NCI-H146 (cell line): ENCODE results near the gene GPBP1.
"Not testable (repeated sequence)": the region's sequence is repeated elsewhere in the genome, so short reads cannot be mapped to it uniquely, and the experiment has no call there.

Experiments used
- DNase-seq: peaks from one replicate; lab custom pipeline; 2025; lab: John Stamatoyannopoulos, UW

Gene GPBP1

GRCh38 chr5:57176350-57176857 lies 2.5 kb downstream of the GPBP1 start:
- DNase-seq = no peak

- no peak for DNase-seq
These were observed 3.8 kb downstream of the GPBP1 start for GRCh38 chr5:57177479-57178156.

- not testable (repeated sequence) for DNase-seq
These were observed 4.4 kb downstream of the GPBP1 start for GRCh38 chr5:57178238-57178637.

GRCh38 chr5:57179262-57180200 lies 5.7 kb downstream of the GPBP1 start:
- no peak for DNase-seq

GRCh38 chr5:57181154-57181553 lies 7.3 kb downstream of the GPBP1 start:
- no peak for DNase-seq

- no peak for DNase-seq
These were observed 10.5 kb downstream of the GPBP1 start for GRCh38 chr5:57184322-57184721.

- DNase-seq = no peak
These were observed 11.5 kb downstream of the GPBP1 start for GRCh38 chr5:57185313-57185712.

DNA sequence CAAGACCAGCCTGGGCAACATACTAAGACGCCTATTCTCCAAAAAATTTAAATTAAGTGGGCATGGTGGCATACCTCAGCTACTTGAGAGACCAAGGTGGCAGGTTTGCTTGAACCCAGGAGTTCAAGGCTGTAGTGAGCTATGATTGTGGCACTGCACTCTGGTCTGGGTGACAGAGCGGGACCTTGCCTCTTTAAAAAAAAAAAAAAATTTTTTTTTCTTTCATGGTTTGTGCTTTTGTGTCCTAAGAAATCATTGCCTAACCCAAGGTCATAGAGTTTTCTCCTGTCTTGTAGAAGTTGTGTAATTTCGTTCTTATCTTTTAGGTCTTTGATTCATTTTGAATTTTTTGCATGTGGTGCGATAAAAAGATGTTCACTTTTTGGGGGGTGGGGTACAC lies 12.3 kb downstream of the GPBP1 start:
- DNase-seq = no peak

DNA sequence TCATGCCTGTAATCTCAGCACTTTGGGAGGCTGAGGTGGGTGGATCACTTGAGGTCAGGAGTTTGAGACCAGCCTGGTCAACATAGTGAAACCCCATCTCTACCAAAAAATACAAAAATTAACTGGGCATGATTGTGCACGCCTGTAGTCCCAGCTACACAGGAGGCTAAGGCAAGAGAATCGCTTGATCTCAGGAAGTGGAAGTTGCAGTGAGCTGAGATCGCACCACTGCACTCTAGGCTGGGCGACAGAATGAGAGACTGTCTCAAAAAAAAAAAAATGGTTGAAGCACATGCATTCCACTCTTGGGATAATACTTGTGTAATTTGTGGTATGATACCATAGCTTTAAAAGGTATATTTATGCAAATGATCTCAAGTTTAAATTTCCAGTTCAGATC lies 14.1 kb downstream of the GPBP1 start:
- not testable (repeated sequence) for DNase-seq

GRCh38 chr5:57189515-57189914 lies 15.7 kb downstream of the GPBP1 start:
- DNase-seq = no peak

- DNase-seq = no peak
These were observed 16.7 kb downstream of the GPBP1 start for GRCh38 chr5:57190593-57190992.

DNA sequence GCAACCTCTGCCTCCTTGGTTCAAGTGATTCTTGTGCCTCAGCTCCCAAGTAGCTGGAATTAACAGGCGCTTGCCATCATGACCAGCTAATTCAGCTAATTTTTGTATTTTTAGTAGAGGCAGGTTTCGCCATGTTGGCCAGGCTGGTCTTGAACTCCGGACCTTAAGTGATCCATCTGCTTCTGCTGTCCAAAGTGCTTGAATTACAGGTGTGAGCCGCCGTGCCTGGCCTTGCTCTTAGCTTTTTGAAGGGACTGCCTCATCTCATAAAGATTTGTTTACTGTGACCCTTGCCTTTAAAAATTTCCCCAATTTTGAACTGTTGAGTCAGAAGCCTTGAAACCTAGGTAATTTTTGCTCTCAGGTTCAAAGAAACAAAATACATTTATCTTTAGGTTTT lies 17.3 kb downstream of the GPBP1 start:
- DNase-seq = no peak

GRCh38 chr5:57191986-57192385 lies 18.1 kb downstream of the GPBP1 start:
- DNase-seq = no peak

GRCh38 chr5:57192832-57193231 lies 19.0 kb downstream of the GPBP1 start:
- not testable (repeated sequence) for DNase-seq

DNA sequence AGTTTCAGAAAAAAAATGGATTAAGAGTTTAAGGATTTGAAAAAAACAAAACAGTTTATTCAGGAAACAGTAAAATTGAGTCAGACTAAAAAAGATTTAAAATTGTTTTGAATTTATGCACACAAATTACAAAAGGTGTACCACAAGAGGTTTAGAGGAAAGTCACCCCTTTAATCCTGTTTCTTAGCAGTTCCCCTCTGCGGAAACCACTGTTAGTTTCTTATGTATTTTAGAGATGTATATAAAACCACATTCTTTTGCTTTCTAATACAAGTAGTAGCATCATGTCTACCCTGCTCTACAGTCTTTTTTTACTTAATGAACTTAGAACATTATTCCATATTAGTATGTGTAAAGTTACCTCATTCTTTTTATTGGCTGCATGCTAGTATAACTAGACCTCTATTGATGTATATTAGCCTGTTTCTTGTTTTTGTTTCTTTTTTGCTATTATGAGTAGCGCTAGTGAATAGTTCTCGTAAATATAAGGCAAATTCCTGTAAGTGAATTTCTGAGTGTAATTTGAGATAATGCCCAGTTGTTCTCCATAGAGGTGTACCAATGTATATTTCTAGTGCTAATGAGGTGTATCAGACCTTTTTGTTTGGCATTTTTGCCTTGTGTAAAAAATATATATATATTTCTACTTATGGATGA lies 20.0 kb downstream of the GPBP1 start:
- no peak for DNase-seq

DNA sequence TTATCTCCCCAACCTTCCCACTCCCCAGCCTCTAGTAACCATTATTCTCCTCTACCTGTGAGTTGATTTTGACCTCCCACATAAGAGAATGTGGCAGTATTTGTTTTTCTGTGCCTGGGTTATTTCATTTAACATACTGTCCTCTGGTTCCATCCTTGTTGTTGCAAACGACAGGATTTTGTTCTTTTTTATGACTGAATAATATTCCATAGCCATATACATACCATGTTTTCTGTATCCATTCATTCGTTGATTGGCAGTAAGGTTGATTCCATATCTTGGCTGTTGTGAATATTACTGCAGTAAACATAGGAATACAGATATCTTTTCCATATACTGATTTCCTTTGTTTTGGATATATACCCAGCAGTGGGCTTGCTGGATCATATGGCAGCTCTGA lies 20.8 kb downstream of the GPBP1 start:
- no peak for DNase-seq

DNA sequence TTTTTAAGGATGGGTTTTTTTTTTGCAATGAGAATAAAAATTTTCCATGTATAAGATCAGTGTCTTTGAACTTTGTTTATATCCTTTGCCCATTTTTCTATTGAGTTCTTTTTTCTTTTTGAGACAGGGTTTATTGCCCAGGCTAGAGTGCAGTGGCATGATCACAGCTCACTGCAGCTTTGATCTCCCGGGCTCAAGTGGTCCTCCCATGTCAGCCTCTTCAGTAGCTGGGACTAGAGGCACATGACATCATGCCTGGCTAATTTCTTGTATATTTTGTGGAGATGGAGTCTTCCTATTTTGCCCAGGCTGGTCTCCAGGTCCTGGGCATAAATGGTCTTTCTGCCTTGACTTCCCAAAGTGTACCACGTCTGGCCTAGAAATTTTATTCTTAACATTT lies 21.2 kb downstream of the GPBP1 start:
- no peak for DNase-seq

DNA sequence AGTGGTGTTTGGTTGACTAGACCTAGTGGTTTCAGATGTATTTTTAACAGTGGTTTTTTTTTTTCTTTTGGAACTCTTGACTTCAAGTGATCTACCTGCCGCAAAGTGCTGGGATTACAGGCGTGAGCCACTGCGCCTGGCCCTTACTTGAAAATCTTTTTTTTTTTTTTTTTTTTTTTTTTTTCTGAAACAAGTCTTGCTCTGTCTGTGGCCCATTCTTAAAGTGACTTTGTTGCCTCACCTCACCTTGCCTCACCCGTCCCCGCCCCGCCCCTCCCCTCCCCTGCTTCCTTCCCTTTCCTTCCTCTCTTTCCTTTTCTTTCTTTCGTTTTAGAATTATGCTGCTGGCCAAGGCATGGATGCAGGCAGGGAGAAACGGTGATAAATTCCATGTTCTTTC lies 26.0 kb downstream of the GPBP1 start:
- DNase-seq = no peak

DNA sequence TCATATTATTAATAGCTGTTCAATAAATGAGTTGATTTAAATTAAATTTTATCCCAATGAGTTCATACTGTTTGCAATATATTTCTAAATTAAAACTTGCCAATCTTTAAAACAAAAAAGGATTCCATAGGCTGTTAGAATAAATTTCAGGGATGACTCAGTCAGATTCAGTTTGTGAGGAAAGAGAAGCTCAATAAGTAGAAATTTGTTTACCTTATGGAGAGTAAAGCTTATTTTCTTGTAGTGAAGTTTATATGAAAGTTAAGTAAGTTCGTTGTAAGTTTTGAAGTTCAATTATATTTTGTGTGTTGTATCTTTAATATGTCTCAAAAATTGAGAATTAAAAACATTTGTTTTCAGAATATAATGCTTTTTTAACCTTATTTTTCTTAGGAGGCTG lies 29.0 kb downstream of the GPBP1 start:
- DNase-seq = no peak

GRCh38 chr5:57207007-57207653 lies 33.3 kb downstream of the GPBP1 start:
- DNase-seq = no peak

DNA sequence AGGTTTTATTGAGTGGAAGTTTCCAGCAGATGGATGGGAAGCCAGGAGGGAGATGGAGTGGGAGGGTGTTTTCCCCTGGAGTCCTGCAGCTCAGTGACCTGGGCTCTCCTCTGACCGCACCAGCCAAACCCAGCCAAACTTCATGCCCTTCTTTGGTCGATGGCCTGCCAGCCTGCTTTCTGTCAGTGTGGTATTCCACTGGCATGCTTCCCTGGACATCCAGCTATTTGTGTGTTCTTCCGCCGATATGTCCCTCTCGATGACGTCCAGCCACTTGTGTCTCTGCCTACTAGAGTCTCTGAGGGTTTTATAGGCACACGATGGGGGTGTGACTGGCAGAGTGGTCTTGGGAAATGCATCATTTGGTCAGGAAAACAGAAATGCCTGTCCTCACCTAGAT lies 33.8 kb downstream of the GPBP1 start:
- no peak for DNase-seq
